GM12801 (cell line): ENCODE results near the gene CNTN4.

ENCODE experiments used
- TF ChIP-seq, protein P1 (sequence below): IDR thresholded peaks from one replicate; pipeline ENCODE4 v1.5.1; 2011; ENCODE audit warnings: control low read depth; ENCODE audit not compliant: insufficient read length; ENCODE audit errors: extremely low read depth

Gene CNTN4

DNA sequence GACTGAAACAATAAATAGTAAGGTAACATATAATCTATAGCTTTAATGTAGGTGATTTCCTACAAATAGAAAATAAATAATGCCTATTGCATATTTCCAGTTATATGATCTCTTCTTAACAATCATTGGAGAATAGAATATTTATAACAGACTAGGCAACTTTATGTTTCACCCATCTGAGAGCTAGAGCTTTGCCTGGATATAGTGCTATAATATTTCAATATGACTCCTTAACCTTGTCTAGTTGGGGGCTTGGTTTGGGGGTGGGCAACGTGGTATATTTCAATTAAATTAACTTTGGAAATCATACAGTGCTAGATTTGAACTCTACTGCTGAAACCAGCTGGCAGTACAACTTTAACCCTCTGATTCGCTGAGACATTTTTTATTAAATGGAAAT is 265.2 kb downstream of the CNTN4 start:
- TF ChIP-seq, protein P1, sequence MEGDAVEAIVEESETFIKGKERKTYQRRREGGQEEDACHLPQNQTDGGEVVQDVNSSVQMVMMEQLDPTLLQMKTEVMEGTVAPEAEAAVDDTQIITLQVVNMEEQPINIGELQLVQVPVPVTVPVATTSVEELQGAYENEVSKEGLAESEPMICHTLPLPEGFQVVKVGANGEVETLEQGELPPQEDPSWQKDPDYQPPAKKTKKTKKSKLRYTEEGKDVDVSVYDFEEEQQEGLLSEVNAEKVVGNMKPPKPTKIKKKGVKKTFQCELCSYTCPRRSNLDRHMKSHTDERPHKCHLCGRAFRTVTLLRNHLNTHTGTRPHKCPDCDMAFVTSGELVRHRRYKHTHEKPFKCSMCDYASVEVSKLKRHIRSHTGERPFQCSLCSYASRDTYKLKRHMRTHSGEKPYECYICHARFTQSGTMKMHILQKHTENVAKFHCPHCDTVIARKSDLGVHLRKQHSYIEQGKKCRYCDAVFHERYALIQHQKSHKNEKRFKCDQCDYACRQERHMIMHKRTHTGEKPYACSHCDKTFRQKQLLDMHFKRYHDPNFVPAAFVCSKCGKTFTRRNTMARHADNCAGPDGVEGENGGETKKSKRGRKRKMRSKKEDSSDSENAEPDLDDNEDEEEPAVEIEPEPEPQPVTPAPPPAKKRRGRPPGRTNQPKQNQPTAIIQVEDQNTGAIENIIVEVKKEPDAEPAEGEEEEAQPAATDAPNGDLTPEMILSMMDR, result no peak

DNA sequence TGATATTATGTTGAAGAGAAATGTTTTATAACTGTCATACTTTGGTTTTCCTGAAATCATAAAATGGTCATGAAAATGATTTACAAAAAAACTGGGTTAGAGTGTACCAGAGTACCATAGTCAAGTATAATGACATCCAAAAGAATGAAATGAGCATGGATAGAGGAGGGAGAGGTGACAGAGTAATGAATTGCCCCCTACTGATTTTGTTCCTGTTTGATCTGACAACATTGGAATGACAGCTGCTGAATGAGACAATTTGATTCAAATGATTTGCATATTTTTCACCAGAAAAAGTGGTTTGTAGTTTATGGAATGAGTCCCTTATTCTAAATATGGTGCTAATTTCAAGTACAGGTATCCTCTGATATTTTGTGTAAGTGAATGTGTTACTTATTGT is 271.7 kb downstream of the CNTN4 start:
- TF ChIP-seq, protein P1, result no peak

DNA sequence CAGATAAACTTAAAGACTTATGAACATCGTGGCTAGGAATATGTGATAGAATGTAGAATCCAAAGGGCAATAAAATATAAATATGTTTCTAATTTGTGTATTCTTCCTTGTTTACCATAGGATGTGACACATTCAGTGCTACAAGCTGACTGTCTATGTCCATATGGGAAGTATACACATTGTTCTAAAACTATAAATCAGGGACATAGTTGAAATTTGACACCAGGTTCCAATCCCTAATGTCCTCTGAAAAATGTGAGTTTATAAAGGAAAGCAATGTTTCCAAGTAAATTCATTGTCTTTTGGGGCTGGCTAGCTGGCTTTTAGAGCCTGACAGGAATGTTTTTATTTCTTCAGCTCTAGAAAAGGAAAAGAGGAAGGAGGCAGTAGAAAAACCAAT is 273.6 kb downstream of the CNTN4 start:
- TF ChIP-seq, protein P1, result no peak

DNA sequence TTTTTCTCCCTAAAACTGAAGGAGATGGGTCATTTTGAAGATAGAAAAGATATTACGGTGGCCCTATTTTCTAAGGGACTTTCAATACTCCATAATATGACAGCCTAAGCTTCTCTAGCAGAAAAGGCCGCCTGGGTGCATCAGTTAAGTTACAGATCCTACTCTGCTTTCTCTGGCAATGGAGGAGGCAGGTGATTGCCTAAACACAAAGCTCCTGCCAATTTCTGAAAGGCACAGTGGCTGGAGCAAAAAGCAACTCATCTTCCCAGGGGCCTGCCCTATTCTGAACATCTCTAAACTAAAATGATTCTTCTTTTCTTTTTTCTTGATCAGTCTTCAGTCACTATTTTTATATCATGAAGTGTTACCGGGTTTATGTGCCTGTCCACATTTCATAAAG is 276.7 kb downstream of the CNTN4 start:
- TF ChIP-seq, protein P1, result no peak

DNA sequence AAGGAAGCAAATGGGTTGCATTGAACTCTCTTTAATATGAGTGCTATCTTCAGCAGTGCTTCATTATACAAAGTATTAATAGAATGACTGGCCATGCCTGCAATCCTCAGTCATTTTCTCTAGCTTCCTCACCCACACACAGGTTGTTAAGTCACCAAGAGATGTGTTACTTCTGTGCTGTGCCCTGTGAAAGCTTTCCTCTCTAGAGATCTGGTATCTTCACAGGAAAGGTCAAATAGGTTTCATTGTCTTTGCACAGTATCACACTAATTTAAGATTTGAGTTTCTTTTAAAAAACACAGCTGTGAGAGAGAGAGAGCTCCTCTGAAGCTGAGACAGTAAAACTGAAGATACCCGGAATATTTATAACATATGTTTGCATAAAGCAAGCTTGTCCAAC is 278.6 kb downstream of the CNTN4 start:
- TF ChIP-seq, protein P1, result no peak

DNA sequence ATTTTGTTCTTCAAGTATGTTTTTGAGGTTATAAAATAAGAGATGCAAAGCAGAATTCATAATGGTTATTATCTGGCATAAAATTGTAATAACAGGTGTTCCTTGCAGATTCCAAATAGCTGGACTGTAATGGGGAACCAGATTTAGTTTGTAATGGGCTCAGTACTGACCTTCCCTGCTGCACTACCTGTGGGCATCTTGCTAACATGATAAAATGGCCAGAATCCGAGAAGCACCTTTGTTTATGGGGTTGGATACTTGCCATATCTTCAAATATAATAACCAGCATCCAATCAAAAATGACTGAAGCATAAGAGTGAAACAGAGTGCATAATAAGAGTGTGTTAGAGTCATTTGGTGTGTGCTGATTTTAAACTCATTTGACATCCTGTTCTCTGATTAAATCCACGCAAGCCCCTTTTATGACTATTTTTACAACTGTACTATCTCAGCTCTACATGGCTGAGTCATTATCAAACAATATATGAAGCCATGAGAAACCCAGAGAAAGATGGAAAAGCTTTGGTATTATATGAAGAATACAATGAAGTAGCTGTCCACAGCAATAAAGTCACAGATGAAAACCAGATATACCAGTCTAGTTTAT is 292.4 kb downstream of the CNTN4 start:
- TF ChIP-seq, protein P1, result no peak

DNA sequence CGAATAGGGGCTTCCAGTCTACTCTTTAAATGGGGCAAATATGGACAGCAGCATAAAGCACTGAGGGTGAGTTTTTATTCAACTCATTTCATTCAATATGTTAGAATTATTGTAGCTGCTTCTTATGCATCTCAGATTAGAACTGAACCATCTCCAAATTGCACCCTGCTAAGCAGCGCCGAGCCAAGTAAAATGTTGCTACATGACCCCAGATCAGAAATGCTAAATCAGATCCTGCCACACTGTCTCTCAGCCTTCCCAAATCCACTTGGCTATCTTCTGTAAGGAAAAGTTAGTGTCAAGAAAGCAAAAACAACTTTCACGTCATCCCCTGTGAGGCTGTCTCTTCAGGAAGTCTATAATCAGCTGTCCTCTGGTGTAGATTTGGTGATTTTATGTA is 293.2 kb downstream of the CNTN4 start:
- TF ChIP-seq, protein P1, result no peak

DNA sequence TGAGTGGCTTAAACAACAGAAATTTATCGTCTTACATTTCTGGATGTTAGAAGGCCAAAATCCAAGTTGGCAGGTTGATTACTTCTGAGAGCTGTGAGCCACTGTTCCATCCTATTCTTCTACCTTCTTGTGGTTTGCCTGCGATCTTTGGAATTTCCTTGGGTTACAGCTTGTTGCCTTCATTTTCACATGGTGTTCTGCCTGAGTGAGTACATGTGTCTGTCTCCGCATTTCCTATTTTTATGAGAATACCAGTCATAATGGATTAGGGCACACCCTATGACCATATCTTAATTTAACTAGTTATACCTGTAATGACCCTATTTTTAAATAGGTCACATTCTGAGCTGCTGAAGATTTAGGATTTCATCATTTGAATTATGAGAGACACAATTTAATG is 294.3 kb downstream of the CNTN4 start:
- TF ChIP-seq, protein P1, result no peak
